Measurements from ENCODE around the gene HSDL1. TPM values are rescaled to one million over a fixed set of nuclear protein-coding genes. Genes with fewer than 3 reads are reported as not detected.
A peak's percentile ranks its signal among the peaks of the same experiment; 100 is the strongest.

The HSDL1 gene
- total RNA-seq, 2 experiments from 2014 or later, result 10.4 to 17.2 TPM

DNA sequence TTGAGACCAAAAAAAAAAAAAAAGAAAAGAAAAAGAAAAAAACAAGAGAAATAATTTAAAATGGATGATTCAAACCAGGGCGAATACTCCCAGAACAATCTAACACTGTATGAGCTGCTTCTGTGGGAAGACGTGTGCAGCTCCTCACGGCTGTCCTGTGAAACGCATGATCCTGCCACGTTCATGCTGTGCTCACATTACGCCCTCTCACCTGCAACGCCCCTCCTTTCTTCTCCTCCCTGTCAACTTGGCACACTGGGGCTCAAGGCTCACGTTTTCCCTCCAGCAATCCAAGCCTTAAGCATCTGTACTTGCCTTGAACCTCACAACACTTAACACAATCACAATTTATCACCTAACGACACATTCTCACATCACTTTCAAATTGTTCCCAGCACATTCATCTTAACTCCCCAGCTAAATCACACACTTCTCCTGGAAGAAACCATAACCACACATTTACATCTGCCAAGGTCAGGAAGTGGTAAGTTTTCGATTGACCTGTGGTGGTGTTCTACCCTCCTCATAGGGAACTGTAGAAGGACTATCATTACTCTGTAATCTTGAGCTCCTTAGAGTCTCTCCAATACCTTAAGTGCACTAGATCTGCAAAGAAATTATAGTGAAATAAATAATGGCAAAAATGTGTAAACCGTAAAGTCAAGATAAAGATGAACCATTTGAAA is 57.4 kb downstream of the HSDL1 start:
- Mint-ChIP-seq H3K9me3 (ENCODE audit: low read depth) (no peaks in the 10 kb centered on the region), H3K27me3 (no peaks in the 10 kb centered on the region), H3K36me3 (peaks cover 40% of the 10 kb centered on the region), H3K27ac (no peak overlapping the region), H3K4me3 (peak overlapping the region; percentile 5), H3K4me1 (peaks cover 49% of the 10 kb centered on the region)
- DNase-seq, result no peak
- CTCF ChIA-PET, result interaction anchor here (0.8 to 9.3 kb wide), 10 partner anchors 9 to 431 kb away, joined by 3 to 143 read pairs (median 8); partner anchors contain the start of genes MBTPS1 and TAF1C
- ATAC-seq, result no peak

DNA sequence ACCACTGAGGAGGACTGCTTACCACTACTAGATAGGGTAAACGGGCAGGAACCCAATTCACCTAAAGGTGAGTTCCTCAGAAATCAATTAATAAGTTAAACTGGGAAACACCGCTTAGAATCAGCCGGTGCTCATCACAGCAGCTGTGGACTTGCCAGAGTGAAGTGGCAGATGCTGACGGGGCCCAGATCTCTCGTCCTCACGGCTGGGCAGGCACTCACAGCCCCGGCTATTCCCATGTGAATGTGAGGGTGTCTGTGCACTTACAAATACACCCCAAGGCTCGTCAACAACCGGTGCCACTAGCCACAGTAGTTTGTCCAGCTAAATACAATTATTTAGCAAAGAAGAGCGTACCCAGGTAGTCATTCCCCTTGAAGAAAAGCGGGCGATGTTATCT is 58.0 kb downstream of the HSDL1 start:
- Mint-ChIP-seq H3K36me3 (peaks cover 39% of the 10 kb centered on the region), H3K9me3 (ENCODE audit: low read depth) (no peaks in the 10 kb centered on the region), H3K4me1 (peaks cover 49% of the 10 kb centered on the region), H3K4me3 (no peak overlapping the region), H3K27ac (no peak overlapping the region), H3K27me3 (no peaks in the 10 kb centered on the region)
- ATAC-seq (no peak), DNase-seq (no peak)
- CTCF ChIA-PET, result interaction anchor here (0.8 to 9.3 kb wide), 8 partner anchors 9 to 99 kb away, joined by 3 to 143 read pairs (median 12); partner anchors contain the start of genes MBTPS1 and TAF1C

DNA sequence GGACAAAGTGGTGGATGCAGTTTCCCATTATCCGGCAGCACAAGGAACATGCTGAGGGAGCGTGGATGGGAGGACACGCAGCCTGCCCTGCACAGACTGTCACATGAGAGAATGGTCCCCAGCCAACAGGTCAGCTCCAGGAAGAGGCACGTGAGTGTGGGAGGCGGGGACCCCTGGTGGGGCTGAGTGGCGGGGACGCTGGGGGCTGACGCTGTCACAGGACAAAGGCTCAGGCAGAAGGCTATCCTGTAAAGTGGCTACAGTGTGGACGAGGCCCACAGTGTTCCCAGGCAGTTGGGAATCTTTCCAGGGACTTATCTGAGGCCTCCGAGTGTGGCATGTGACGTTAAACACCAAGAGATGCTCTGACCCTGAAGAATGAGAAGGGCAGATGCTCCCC is 58.6 kb downstream of the HSDL1 start:
- no peaks in the 10 kb centered on the region for H3K27me3 Mint-ChIP-seq
- CTCF ChIA-PET, result interaction anchor here (2.5 to 9.3 kb wide), 7 partner anchors 8 to 99 kb away, joined by 9 to 143 read pairs (median 12); partner anchors contain the start of genes MBTPS1 and TAF1C
- H3K9me3 Mint-ChIP-seq (ENCODE audit: low read depth), result no peaks in the 10 kb centered on the region

GRCh38 chr16:84085773-84086172 is 59.2 kb downstream of the HSDL1 start:
- H3K27me3 Mint-ChIP-seq, result no peaks in the 10 kb centered on the region
- no peak overlapping the region for H3K4me3 Mint-ChIP-seq
- no peak for ATAC-seq
- peak overlapping the region; percentile 42 for H3K27ac Mint-ChIP-seq
- no peaks in the 10 kb centered on the region for H3K9me3 Mint-ChIP-seq (ENCODE audit: low read depth)
- DNase-seq, result no peak
- CTCF ChIA-PET, result interaction anchor here (1.2 to 9.3 kb wide), 11 partner anchors 8 to 100 kb away, joined by 4 to 143 read pairs (median 9); partner anchors contain the start of genes DNAAF1, HSDL1, MBTPS1 and TAF1C
- peaks cover 49% of the 10 kb centered on the region for H3K4me1 Mint-ChIP-seq
- peaks cover 36% of the 10 kb centered on the region for H3K36me3 Mint-ChIP-seq

More for the DNA sequence above, 58.6 kb downstream of the HSDL1 start:
- Mint-ChIP-seq H3K4me1 (peaks cover 49% of the 10 kb centered on the region), H3K27ac (no peak overlapping the region), H3K4me3 (no peak overlapping the region), H3K36me3 (peaks cover 35% of the 10 kb centered on the region)
- DNase-seq, result no peak
- no peak for ATAC-seq

- no peak for DNase-seq
- Mint-ChIP-seq H3K4me3 (no peak overlapping the region), H3K36me3 (peaks cover 37% of the 10 kb centered on the region), H3K9me3 (ENCODE audit: low read depth) (no peaks in the 10 kb centered on the region), H3K4me1 (peaks cover 49% of the 10 kb centered on the region), H3K27ac (no peak overlapping the region), H3K27me3 (no peaks in the 10 kb centered on the region)
- CTCF ChIA-PET, result interaction anchor here (0.6 to 9.3 kb wide), 25 partner anchors 9 to 122 kb away, joined by 3 to 143 read pairs (median 4); partner anchors contain the start of genes DNAAF1, HSDL1, MBTPS1 and TAF1C
- ATAC-seq, result no peak
Measured at GRCh38 chr16:84085271-84085667, 59.7 kb downstream of the HSDL1 start.

DNA sequence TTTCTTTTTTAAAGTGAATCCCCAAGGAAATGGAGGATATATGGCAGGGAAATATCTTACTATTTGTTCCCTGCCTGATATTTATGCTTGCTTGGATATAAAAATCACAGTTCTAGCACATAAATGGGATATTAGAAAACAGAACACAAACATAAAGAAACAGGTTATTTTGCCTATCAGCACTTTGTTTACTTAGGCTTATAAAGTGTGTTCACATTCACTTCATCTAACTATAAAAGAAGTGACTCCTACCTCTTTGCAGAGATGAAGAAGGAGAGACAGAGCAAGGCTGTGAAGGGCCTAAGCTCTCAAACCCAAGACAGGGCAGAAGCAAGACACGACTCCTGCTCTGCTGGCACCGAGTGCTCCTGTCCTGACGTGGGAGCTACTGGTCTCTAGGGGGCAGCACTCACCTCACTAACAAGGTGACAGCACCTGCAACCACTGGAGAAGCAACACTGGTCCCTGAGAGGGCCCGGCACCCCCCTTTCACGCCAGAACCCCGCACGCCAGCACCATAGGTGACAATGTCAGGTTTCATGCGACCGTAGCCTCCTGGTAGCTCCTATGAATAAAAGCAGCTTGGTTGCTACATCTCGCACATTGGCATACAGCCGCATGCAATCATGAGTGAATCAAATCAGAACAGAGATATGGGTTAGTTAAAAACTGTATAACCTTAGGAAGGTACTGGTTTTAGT is 60.3 kb downstream of the HSDL1 start:
- ATAC-seq (peak; percentile 87), DNase-seq (peak; percentile 85)
- Mint-ChIP-seq H3K4me1 (peaks cover 50% of the 10 kb centered on the region), H3K36me3 (peaks cover 37% of the 10 kb centered on the region), H3K27me3 (no peaks in the 10 kb centered on the region), H3K9me3 (ENCODE audit: low read depth) (no peaks in the 10 kb centered on the region), H3K4me3 (no peak overlapping the region), H3K27ac (peak overlapping the region; percentile 25)
- CTCF ChIA-PET, result interaction anchor here (0.6 to 9.3 kb wide), 32 partner anchors 10 to 183 kb away, joined by 3 to 143 read pairs (median 4); partner anchors contain the start of genes DNAAF1, HSDL1, MBTPS1 and TAF1C

- Mint-ChIP-seq H3K27me3 (no peaks in the 10 kb centered on the region), H3K36me3 (peaks cover 36% of the 10 kb centered on the region), H3K4me1 (peaks cover 33% of the 10 kb centered on the region), H3K9me3 (ENCODE audit: low read depth) (no peaks in the 10 kb centered on the region), H3K4me3 (no peak overlapping the region), H3K27ac (no peak overlapping the region)
- CTCF ChIA-PET, result interaction anchor here (1.0 to 9.3 kb wide), 8 partner anchors 9 to 103 kb away, joined by 3 to 143 read pairs (median 4); partner anchors contain the start of genes MBTPS1 and TAF1C
- DNase-seq (no peak), ATAC-seq (no peak)
Measured at GRCh38 chr16:84082835-84083569, 62.0 kb downstream of the HSDL1 start.

DNA sequence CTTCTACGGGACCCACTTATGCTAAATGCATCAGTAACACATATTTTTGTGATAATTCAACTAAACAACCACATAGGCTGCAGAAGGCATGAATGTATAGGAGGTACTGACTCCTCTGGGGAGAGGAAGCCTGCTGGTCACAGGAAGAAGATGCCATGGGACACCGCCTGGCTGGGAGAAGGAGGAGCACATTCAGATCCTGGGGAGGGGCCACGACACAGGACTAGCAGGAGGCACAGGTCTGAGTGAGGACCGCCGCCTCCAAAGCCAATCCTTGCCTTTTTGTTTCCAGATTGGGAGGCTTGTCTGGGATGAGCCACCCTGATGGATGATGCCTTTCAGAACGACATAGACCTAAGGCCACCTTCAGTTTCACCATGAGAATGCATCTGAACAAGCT is 62.9 kb downstream of the HSDL1 start:
- no peak for ATAC-seq
- Mint-ChIP-seq H3K9me3 (ENCODE audit: low read depth) (no peaks in the 10 kb centered on the region), H3K27me3 (no peaks in the 10 kb centered on the region), H3K27ac (no peak overlapping the region), H3K4me3 (no peak overlapping the region), H3K36me3 (peaks cover 32% of the 10 kb centered on the region), H3K4me1 (peaks cover 24% of the 10 kb centered on the region)
- CTCF ChIA-PET, result interaction anchor here (1.2 to 9.3 kb wide), 6 partner anchors 10 to 104 kb away, joined by 3 to 143 read pairs (median 4); partner anchors contain the start of genes MBTPS1 and TAF1C
- DNase-seq, result no peak

- no peaks in the 10 kb centered on the region for H3K27me3 Mint-ChIP-seq
- ATAC-seq (no peak), DNase-seq (no peak)
- H3K9me3 Mint-ChIP-seq (ENCODE audit: low read depth), result no peaks in the 10 kb centered on the region
- H3K4me3 Mint-ChIP-seq, result no peak overlapping the region
- peaks cover 26% of the 10 kb centered on the region for H3K36me3 Mint-ChIP-seq
- peaks cover 18% of the 10 kb centered on the region for H3K4me1 Mint-ChIP-seq
- H3K27ac Mint-ChIP-seq, result no peak overlapping the region
- CTCF ChIA-PET, result interaction anchor here (1.4 to 9.3 kb wide), 2 partner anchors 19 to 104 kb away, joined by 3 to 143 read pairs; partner anchors contain the start of gene TAF1C
Measured at GRCh38 chr16:84081446-84081989, 63.5 kb downstream of the HSDL1 start.

- Mint-ChIP-seq H3K36me3 (peaks cover 19% of the 10 kb centered on the region), H3K27ac (no peak overlapping the region), H3K4me3 (no peak overlapping the region), H3K4me1 (peaks cover 11% of the 10 kb centered on the region), H3K27me3 (no peaks in the 10 kb centered on the region), H3K9me3 (ENCODE audit: low read depth) (no peaks in the 10 kb centered on the region)
- ATAC-seq (no peak), DNase-seq (no peak)
- CTCF ChIA-PET, result interaction anchor here (1.4 to 1.9 kb wide), 2 partner anchors 20 to 106 kb away, joined by 3 to 7 read pairs; partner anchors contain the start of gene TAF1C
Measured at GRCh38 chr16:84080813-84081212, 64.2 kb downstream of the HSDL1 start.

DNA sequence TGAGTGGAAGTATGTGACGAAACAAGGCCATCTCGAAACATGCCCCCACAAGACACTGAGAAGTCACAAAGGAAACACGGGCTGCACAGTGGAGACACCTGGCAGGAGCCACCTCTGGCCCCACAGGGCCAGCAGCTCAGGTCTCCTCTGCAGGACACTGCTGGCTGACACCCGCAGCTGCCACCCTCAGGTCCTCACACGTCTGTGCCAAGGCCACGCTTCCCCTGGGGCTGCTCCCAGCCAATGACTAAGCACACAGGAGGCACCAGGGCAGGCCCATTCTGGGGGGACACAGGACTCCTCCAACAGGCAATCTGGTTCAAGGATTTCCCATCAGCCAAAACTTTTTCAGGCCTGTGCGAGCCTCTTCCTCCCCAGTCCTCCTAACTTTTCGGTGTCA is 64.6 kb downstream of the HSDL1 start:
- Mint-ChIP-seq H3K27ac (no peak overlapping the region), H3K4me1 (peaks cover 10% of the 10 kb centered on the region), H3K9me3 (ENCODE audit: low read depth) (no peaks in the 10 kb centered on the region), H3K4me3 (no peak overlapping the region), H3K36me3 (peaks cover 19% of the 10 kb centered on the region), H3K27me3 (no peaks in the 10 kb centered on the region)
- DNase-seq (no peak), ATAC-seq (no peak)
- CTCF ChIA-PET, result interaction anchor here (0.8 to 1.9 kb wide), 2 partner anchors 15 to 107 kb away, joined by 3 to 7 read pairs; partner anchors contain the start of gene TAF1C

DNA sequence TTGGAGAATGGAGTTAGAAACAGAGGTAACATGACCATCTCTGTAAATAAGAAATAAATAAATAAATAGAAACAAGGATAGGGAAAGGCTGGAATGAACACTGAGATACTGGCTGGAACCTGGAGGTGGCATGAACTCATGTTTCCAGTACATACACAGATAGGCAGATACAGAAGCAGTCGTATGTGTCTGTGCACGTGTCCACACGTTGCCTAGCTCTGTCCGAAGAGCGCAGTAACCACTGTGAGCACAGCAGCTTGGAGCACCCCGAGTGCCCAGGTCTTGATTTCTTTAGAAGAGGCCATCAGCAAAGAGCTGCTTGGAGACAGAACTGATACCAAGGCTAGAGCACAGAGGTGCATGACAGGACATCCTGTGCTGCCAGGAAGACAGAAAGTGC is 65.3 kb downstream of the HSDL1 start:
- no peaks in the 10 kb centered on the region for H3K27me3 Mint-ChIP-seq
- H3K4me1 Mint-ChIP-seq, result peaks cover 3% of the 10 kb centered on the region
- CTCF ChIA-PET, result interaction anchor here (0.6 to 1.9 kb wide), 3 partner anchors 14 to 107 kb away, joined by 3 to 7 read pairs (median 3); partner anchors contain the start of gene TAF1C
- no peak for DNase-seq
- H3K4me3 Mint-ChIP-seq, result no peak overlapping the region
- H3K27ac Mint-ChIP-seq, result no peak overlapping the region
- no peaks in the 10 kb centered on the region for H3K9me3 Mint-ChIP-seq (ENCODE audit: low read depth)
- peaks cover 19% of the 10 kb centered on the region for H3K36me3 Mint-ChIP-seq
- no peak for ATAC-seq

All from activated CD8-positive, alpha-beta memory T cell treated with anti-CD3 and anti-CD28 coated beads, Interleukin-2, amount 10 ng/mL, durations not matched to agents 7 days and 5 days (primary cell).